C1 segment of cervical spinal cord (tissue), 14 donors: ENCODE data around the gene WWP2.
"Not testable (repeated sequence)": the region's sequence is repeated elsewhere in the genome, so short reads cannot be mapped to it uniquely, and the experiment has no call there.

Experiments
- DNase-seq, 14 donors: peaks; one replicate each; lab custom pipeline; 2025; lab: John Stamatoyannopoulos, UW

WWP2 gene

DNA sequence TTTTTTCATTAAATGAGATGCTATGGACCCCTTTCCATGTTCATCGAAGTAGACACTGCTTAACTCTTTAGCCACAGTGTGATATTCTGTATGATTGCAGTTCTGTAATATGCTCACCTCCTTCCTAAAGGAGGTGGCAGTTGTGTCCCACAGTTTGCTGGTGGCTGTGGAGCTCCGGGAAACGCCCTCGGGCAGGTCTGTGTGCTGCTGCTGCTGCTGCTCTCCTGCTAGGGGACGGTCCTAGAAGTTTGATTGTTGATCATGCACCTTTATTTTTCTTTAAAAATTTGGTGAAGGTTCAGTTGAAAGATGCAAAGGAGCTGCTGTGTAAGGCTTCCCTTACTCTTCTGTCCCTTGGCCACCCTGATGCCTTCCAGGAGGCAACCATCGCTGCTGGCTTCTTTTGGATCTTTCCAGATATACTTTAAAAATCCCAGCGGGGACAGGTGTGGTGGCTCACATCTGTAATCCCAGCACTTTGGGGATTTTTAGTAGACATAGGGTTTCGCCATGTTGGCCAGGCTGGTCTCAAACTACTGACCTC, 180.6 kb downstream of the WWP2 start:
- no peak for DNase-seq

DNA sequence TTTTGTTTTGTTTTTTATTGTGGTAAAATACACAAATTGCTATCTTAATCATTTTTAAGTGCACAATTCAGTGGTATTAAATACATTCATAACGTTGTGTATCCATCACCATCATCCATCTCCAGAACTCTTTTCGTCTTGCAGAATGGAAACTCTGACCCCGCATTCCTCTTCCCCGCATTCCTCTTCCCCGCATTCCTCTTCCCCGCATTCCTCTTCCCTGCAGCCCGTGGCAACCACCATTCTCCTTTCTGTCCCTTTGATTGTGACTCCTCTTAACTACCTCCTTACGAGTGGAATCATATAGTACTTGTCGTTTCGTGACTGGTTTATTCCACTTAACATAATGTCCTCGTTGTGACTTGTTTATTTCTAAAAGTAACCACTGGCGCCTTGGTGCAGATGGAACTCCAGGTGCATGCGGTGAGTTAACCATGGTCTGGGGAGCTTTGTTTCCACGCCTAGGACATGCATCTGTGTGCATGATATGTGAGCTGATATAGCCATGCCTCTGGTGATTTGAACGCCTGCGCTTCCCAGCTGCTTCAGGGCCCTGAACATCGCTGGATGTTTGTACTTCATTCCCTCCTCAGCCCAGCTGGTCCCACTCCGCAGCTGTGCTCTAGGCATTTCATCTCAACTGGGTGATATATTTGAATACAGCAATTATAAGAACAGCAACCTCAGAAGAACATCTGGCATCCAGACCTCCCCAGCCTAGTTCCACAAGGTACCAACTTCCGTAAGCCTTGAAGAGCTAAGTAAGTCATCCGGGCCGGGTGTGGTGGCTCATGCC, 181.3 kb downstream of the WWP2 start:
- not testable (repeated sequence) for DNase-seq

DNA sequence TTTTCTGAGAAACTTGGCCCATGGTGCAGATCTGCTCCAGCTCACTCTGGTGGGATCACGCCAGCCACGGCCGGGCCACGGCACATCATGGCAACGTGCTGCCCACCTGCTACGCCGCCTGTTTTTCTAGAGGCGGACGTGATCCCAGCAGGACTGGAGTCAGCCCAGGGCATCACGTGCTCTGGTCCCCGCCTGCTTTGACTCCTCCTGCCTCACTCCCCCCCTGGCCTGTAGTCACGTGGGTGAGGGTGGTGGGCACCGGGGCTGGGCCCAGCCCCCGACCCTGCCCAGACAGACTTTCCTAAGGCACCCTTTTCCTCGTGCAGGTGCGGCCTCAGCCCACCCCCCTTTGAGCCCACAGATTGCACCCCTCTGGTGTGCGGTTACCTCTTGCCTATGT, 188.3 kb downstream of the WWP2 start:
- not testable (repeated sequence) for DNase-seq

DNA sequence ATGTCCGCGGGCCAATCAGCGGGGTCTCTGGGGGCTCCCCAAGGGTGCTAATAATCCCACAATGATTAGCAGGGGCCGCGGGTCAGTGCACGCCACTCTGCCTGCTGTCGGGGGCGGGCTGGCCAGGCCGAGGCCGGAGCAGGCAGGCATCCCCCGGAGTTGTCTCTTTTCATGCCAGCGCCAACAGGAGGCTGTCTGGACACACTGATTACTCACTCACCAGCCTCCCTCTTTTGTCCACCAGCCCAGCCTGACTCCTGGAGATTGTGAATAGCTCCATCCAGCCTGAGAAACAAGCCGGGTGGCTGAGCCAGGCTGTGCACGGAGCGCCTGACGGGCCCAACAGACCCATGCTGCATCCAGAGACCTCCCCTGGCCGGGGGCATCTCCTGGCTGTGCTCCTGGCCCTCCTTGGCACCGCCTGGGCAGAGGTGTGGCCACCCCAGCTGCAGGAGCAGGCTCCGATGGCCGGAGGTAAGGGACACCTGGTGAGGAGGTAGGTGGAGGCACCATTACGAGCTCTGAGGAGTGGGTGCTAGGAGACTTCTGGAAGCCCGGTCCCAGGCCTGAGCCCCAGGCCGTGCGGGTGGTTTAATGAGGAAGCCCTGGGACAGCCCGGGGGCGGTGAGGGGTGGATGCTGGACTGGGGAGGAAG, 189.0 kb downstream of the WWP2 start, which contains the start of gene CLEC18A:
TSS of gene CLEC18A (plus strand) at position 318 of the 655 bp plus-strand sequence. CDS start at position 351, 33 bp downstream.
- not testable (repeated sequence) for DNase-seq

DNA sequence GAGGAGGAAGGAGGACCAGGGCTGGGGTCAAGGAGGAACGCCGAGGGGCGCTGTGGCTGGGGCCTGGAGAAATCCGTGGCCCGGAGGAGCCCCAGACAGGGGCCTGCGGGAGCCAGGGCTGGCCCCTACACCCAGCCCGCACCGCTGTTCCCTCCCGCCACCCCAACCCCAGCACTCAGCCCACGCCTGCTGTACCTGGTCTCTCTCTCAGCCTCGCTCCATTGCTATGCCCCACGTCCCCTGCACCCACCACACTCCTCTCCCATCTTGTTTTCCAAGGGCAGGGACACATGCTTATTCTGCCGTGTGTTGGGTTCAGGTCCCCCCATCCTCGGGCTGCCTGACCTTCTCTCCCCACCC, 189.5 kb downstream of the WWP2 start:
- DNase-seq = not testable (repeated sequence)

DNA sequence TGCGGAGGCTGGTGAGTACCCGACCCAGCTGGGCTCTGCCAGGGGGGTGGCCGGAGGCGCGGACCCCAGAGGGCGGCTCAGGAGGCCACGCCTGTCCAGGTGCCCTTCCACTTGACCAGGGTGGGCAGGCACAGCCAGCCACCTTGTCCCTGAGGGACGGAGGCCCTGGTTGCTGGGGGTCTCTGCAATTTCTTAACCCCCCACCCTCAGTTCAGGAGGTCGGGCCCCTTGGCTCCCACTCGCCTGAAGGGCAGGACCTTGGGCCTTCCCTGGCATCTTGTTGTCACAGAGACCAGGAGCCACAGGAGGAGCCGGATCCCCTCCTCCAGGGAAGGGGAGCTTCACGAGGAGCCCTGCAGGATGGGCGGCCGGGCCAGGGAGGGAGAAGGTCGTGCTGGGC, 190.0 kb downstream of the WWP2 start:
- not testable (repeated sequence) for DNase-seq

DNA sequence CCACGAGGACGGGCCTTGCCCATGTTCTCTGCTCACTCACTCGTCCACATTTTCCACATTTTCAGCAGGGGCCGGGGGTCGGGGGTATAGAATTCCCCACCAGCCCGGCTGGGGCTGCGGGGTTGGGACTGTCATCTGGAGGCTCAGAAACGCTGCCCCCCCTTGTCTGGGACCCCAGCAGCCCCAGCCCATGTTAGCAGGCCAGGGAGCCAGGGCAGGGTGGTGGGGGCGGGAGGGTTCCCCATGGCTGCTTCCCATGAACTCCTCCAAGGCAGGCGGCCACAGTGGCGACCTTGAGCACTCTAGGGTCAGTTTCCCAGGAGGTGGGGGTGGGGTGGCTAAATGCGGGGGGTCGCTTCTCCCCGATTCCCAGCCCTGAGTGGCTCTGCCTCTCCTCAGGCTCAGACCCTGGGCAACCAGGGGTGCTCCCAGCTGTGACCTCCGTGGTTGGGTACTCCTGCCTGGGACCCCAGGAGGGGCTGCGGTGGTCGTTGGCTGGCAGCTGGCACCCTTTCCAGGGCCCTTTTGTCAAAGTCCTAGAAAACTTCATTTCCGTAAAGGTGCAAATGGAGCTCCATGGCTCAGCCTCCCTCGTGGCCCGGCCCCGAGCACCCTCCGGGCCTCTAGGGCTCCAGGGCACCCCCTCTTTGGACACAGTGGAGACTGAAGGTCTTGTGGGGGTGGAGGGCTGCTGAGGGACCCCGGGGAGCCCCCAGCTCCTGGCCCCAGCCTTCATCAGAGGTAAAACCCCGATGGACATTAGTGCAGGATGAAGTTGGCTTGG, 190.6 kb downstream of the WWP2 start:
- not testable (repeated sequence) for DNase-seq

DNA sequence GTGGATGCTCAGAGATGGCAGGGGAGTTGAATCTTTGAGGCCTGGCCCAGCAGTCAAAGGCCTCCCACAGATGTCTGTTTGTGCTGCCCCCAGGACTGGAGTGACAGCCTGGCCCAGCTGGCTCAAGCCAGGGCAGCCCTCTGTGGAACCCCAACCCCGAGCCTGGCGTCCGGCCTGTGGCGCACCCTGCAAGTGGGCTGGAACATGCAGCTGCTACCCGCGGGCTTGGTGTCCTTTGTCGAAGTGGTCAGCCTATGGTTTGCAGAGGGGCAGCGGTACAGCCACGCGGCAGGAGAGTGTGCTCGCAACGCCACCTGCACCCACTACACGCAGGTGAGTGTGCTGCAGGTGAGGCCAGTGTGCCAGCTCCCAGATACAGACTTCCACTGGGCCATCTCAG, 192.1 kb downstream of the WWP2 start:
- DNase-seq = not testable (repeated sequence)

DNA sequence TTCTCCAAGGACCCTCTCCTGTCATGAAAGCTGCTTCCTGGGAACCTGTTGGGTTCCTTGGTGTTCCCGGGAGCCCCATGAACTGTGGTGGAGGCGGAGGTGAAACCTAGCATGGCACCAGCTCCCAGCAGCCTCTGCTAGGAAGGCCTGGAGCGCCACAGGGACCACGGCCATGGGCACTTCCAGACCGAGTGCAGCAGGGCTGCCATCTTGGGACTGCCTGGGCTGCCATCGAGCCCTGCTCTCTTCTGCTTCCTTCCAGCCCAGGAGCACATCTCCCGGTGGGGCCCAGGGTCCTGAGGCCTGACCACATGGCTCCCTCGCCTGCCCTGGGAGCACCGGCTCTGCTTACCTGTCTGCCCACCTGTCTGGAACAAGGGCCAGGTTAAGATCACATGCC, 201.2 kb downstream of the WWP2 start:
- DNase-seq = not testable (repeated sequence)

DNA sequence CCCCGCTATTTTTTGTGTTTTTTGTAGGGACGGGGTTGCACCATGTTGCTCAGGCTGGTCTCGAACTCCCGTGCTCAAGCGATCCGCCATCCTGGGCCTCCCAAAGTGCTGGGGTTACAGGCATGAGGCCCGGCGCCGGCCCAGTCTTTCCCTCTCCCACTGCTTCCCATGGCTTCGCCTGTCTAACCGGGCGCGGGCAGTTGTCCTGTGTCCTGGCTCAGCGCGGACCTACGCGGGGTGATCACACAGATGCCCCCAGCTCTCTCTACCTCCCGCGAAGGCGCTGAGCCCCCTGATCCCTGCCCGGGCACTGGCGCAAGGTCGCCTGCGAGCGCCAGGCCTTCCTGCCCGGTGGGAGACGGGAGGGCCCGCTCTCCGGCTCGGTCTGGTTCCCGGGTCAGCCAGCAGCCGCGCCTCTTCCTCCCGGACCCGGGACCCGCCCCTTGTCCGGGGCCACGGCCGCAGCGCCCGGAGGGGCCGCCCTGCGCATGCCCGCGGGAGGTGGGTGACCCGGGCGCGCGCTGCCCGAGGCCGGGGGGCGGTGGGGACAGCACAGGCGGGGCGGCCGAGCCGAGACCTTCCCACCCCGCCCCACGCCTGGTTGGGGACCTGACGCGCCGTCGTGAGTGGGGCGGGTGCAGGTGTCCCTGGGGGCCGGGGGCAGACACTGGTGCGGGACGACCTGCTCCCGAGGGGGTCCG, 203.0 kb downstream of the WWP2 start:
- peak in 3 of 14 donors; percentile 3 to 19 (median 7) for DNase-seq

DNA sequence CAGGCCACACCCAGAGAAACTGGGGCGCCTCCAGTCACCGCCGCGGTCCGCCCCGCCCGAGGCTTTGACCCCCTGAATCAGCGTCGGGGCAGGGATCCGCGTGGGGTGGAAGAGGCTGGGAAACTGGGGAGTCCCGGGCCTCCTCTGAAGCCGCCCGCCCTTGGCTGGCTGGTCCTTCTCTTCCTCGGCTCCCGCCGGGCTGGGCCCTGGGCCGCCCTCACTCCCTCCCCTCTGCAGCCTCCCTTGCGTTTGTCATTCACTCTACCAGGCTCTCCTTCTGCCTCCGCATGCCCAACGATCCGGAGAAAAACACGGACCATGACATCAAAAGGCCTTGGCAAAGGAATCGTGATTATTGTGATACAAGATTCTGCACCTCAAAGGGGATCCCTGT, 203.5 kb downstream of the WWP2 start:
- DNase-seq = not testable (repeated sequence)

DNA sequence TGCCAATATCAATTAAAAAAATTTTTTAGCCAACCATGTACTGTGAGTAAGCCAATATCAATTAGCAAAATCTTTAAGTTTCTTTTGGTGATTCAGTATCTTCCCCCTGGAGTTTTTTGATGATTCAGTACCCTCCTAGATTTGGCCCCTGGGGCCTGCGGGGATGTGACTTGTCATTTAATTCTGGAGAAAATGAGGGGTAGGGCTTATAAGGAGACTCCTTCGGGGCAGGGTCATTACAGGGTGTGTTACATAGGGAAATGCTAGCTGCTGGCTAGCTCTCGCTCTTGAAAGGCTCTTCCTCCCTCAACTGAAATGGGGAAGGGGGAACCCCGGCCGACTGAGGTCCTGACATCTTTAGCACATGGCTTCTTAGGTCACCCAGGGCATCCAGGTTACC, 205.6 kb downstream of the WWP2 start:
- not testable (repeated sequence) for DNase-seq

DNA sequence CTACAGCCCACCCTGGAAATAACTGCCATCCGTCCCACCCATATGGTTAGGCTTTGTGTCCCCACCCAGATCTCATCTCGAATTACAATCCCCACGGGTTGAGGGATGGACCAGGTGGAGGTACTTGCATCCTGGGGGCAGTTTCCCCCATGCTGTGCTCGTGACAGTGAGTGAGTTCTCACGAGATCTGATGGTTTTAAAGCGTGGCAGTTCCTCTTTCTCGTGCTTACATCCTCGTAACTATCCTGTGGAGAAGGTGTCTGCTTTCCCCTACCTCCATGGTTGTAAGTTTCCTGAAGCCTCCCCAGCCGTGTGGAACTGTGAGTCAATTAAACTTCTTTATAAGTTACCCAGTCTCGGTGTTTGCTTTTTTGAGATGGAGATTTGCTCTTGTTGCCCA, 206.0 kb downstream of the WWP2 start:
- DNase-seq = not testable (repeated sequence)

DNA sequence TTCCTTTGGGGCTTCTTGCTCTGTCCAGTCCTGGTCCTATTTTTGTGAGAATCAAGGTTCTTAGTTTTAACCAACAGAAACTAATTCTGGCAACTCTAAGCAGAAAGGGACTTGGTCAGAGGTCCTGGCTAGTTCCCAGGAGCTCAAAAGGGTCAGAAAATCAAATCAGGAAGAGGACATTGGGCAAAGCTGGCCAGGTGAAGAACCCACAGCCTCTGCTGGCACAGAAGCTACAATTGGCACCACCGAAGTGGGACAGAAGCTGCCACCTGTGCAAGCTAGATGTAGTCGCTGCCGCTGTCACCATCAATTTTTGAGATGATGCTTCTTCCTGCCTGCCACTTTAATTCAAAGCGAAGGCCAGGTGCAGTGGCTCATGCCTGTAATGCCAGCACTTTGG, 207.5 kb downstream of the WWP2 start:
- not testable (repeated sequence) for DNase-seq

DNA sequence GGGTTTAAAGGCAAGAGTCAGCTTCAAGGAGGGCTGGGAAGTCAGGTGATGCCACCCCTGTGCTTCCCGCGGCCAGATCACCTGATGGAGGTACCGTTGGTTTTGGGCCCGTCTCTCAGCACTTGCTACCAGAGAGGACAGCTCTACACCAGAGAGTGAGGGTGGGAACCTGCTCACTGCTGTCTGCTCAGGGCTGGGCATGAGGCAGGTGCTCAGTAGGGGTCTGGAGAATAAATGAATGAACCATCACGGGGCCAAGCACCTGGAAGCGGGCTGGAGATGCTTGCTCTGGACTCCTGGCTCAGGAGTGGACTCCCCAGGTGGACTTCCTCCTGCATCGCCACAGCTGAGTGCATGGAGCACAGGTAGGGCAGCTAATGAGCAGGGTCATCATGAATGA, 210.0 kb downstream of the WWP2 start:
- not testable (repeated sequence) for DNase-seq

DNA sequence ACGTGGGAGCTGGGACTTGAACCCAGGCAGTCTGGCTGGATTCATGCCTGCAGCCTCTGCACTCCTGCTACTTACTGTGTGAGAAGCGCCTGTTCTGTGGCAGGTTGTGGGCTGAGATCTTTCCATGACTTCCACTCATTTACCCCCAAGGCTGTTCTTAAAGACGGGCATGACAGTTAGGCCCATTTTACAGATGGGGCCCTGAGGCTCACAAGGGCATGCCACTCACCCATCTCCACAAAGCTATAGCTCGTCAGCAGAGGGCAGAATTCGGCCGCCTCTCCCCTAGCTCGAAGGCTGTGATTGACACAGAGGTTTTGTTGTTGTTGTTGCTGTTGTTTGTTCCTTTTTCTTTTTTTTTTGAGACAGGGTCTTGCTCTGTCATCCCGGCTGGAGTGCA, 210.8 kb downstream of the WWP2 start:
- DNase-seq = not testable (repeated sequence)

DNA sequence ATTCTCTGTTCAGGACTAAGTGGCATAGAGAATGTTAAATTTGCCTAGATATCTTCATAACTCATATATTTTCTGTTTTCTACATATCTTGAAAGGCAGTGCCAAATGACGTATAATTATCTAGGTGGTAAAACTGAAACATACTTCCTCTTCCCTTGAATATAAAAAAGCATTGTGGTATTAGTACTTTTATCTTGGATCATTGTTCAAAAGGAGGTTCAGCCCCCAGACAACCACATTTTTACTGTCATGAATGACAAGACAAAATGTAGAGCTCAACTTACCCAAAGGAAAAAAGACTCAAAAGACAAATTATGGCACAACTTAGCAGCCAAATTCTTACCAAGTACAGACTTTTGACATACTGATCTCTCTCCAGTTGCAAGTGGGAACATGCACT, 223.1 kb downstream of the WWP2 start:
- not testable (repeated sequence) for DNase-seq
